ENCODE results near the gene KIAA0513.
A peak's percentile ranks its signal among the peaks of the same experiment; 100 is the strongest.

The KIAA0513 gene

DNA sequence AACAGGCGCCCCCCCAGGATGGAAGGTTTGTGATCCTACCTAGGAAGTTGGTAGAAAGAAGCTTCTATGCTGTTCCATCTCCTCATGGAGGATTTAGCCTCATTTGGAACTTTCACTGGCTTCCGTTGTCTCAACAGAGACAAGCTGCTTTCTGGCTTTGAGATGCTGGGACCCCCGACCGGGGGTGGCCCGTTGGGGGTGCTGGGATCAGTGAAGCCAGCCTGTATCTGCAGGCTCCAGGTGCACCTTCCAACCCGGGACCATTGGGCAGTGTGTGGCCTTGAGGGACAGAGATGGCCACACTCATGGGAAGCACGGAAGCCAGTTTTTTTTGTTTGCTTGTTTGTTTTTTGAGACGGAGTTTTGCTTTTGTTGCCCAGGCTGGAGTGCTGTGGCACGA lies 69.3 kb downstream of the KIAA0513 start:
- ATAC-seq (replicated peaks; ENCODE audit: extremely low read depth, poor library complexity, severe bottlenecking) = no peak

DNA sequence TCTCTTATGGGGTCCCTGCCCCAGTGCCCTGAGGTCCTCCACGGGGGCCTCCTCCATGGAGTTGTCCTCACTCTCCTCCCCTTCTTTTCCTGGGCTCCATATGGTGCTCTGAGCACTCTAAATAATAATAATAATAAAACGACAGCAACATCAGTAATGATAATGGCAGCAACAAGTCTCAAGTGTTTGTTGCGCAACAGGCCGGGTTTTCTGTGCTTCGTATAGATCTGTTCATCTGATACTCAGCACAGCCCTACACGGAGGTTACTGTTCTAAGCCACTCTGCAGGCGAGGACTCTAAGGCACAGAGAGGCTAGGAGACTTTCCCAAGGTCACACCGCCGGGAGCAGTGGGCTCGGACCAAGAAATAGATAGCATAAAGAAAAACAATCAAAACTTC lies 71.0 kb downstream of the KIAA0513 start:
- Mint-ChIP-seq H3K4me1 (peaks cover 15% of the 10 kb centered on the region), H3K27me3 (no peaks in the 10 kb centered on the region), H3K4me3 (no peak overlapping the region), H3K27ac (ENCODE audit: low read depth) (peak overlapping the region; percentile 18), H3K36me3 (ENCODE audit: insufficient read depth) (peaks cover 1% of the 10 kb centered on the region), H3K9me3 (no peaks in the 10 kb centered on the region)
- ATAC-seq (replicated peaks; ENCODE audit: extremely low read depth, poor library complexity, severe bottlenecking) (no peak), DNase-seq (ENCODE audit: low spot score in 2 of 2) (no peak)

More for the DNA sequence above, 69.3 kb downstream of the KIAA0513 start:
- no peaks in the 10 kb centered on the region for H3K9me3 Mint-ChIP-seq
- H3K27me3 Mint-ChIP-seq = no peaks in the 10 kb centered on the region
- no peak overlapping the region for H3K4me3 Mint-ChIP-seq
- H3K27ac Mint-ChIP-seq (ENCODE audit: low read depth) = no peak overlapping the region
- H3K36me3 Mint-ChIP-seq (ENCODE audit: insufficient read depth) = peaks cover 1% of the 10 kb centered on the region
- no peak for DNase-seq (ENCODE audit: low spot score in 2 of 2)
- H3K4me1 Mint-ChIP-seq = peaks cover under 1% of the 10 kb centered on the region

DNA sequence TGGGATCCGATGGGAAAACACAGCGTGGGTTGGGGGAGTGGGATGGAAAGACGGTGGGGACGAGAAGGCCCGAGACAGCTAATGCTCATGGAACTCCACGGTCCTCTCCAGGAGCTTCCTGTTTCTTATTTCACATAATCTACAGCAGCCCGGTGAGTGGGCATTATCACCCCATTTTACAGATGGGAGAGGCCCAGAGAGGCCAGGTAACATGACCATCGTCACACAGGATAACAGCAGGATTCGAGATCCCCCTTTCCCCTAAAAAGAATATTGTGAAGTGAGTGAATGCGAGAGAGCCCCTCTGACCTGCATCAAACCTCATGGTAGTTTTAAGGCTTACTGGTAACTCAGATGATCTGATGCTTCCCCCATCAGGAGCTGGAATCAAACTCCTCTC lies 72.7 kb downstream of the KIAA0513 start:
- Mint-ChIP-seq H3K36me3 (ENCODE audit: insufficient read depth) (peaks cover 4% of the 10 kb centered on the region), H3K4me3 (no peak overlapping the region), H3K9me3 (no peaks in the 10 kb centered on the region), H3K27ac (ENCODE audit: low read depth) (no peak overlapping the region), H3K4me1 (peaks cover 30% of the 10 kb centered on the region), H3K27me3 (no peaks in the 10 kb centered on the region)
- ATAC-seq (replicated peaks; ENCODE audit: extremely low read depth, poor library complexity, severe bottlenecking) (no peak), DNase-seq (ENCODE audit: low spot score in 2 of 2) (no peak)

DNA sequence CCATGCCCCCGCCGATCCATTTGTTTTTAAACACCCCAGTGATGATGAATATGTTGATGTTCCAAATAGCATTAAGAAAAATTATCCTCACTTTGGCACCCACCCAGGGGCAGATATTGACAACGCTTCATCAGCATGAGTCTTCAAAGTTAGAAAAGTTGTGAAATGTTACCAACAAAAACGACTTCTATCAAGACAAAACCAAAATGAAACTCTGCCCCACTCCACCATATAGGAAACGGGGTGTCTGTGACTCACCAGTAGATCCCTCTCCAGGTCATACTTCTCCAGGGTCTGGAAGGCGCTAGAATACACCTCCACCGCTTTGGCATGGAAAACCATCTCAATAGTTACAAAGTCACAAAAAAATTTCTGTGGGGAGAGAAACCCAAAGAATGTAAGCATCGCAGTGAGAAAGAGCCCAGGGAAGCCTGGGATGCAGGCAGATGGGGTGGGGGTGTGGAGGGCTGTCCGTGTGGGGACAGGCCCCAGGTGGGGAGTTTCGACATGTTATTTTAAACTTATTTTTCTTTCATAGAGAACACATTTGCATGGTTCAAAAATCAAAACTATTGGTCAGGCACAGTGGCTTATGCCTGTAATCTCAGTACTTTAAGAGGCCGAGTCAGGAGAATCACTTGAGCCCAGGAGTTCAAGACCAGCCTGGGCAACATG lies 74.5 kb downstream of the KIAA0513 start:
- DNase-seq (ENCODE audit: low spot score in 2 of 2) (no peak), ATAC-seq (replicated peaks; ENCODE audit: extremely low read depth, poor library complexity, severe bottlenecking) (no peak)
- no peak overlapping the region for H3K4me3 Mint-ChIP-seq
- H3K9me3 Mint-ChIP-seq = no peaks in the 10 kb centered on the region
- peaks cover 42% of the 10 kb centered on the region for H3K4me1 Mint-ChIP-seq
- H3K27ac Mint-ChIP-seq (ENCODE audit: low read depth) = no peak overlapping the region
- no peaks in the 10 kb centered on the region for H3K27me3 Mint-ChIP-seq
- H3K36me3 Mint-ChIP-seq (ENCODE audit: insufficient read depth) = peaks cover 7% of the 10 kb centered on the region

DNA sequence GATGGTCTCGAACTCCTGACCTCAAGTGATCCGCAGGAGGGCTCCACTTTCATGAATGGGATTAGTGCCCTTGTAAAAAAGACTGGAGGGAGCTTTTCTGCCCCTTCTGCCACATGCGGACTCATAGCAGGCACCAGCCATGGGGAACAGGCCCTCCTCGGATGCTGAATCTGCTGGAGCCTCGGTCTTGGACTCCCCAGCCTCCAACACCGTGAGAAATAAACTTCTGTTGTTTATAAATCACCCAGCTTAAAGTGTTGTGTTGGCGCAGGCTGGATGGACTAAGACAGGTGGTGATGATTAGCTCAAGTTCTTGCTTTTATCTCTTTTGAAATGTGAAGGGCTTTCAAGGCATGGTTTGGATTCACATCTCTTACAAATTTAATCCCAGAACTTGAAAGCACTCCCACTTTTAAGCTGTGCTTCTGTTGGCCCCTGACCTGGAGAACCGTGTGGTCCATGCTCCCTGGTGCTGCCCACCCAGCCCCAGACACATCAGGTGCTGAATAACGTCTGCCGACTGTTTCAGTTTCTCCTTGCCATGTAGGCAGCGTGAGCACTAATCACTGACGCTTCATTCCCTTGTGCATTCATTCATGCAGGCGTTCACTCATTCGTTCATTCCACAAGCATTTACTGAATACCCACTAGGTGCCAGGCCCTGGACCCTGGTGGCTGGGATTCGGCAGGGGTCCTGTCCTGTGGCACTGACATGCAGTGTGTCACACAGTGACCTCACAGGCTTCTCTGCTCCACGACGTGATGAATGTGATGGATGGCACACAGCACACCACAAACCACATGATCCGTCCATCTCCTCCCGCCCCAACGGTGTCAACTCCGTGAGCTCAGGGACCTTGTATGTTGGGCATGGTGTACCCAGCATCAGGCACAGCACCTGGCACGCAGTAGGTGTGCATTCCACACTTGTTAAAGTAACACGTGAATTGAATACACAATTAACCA lies 75.8 kb downstream of the KIAA0513 start:
- Mint-ChIP-seq H3K27me3 (no peaks in the 10 kb centered on the region), H3K9me3 (no peaks in the 10 kb centered on the region), H3K27ac (ENCODE audit: low read depth) (peak overlapping the region; percentile 70), H3K4me3 (peak overlapping the region; percentile 50), H3K4me1 (peaks cover 46% of the 10 kb centered on the region), H3K36me3 (ENCODE audit: insufficient read depth) (peaks cover 7% of the 10 kb centered on the region)
- ATAC-seq (replicated peaks; ENCODE audit: extremely low read depth, poor library complexity, severe bottlenecking) (no peak), DNase-seq (ENCODE audit: low spot score in 2 of 2) (no peak)

DNA sequence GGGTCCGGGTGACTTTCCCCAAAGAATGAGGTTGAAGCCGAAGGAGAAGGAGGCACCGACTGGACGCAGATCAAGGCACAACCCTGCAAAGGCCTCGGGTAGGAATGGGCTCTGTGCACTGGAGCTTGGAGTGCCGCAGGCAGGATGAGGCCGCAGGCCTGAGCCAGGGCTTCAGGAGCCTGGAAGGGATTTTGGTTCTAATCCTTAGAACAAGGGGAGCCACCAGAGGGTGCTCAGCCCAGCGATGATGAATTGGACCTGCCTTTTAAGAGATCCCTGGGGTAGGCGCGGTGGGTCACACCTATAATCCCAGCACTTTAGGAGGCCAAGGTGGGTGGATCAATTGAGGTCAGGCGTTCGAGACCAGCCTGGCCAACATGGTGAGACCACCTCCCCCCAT lies 76.6 kb downstream of the KIAA0513 start:
- H3K4me1 Mint-ChIP-seq = peaks cover 46% of the 10 kb centered on the region
- H3K36me3 Mint-ChIP-seq (ENCODE audit: insufficient read depth) = peaks cover 7% of the 10 kb centered on the region
- H3K27ac Mint-ChIP-seq (ENCODE audit: low read depth) = peak overlapping the region; percentile 70
- H3K9me3 Mint-ChIP-seq = no peaks in the 10 kb centered on the region
- ATAC-seq (replicated peaks; ENCODE audit: extremely low read depth, poor library complexity, severe bottlenecking) (no peak), DNase-seq (ENCODE audit: low spot score in 2 of 2) (no peak)
- peak overlapping the region; percentile 50 for H3K4me3 Mint-ChIP-seq
- no peaks in the 10 kb centered on the region for H3K27me3 Mint-ChIP-seq

DNA sequence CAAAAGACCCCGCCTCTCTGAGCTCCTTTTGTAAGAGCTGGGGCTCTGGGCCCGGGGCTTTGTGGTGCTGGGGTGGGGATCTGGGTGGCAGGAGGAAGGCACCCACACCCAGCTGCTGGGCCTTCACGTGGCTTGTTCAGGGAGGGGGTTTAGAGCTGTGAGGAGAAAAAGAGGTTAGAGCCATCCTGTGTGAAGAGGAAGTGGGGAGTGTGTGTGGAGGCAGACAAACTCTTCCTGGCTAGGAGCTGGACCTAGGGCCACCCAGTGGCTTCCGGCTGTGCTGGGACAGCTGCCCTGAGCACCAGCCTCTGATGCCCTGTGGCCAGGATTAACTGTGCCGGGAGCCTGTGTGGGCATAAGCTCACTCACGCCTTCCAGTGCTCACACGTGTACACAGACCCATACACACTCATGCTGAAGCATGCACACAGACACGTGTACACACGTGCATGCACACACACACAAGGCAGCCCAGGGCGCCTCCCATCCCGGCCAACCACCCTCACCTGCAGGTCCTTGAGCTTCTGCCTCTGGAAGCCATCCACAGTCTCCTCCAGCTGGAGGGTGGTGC lies 77.3 kb downstream of the KIAA0513 start:
- ATAC-seq (replicated peaks; ENCODE audit: extremely low read depth, poor library complexity, severe bottlenecking) (peak; percentile 97), DNase-seq (ENCODE audit: low spot score in 2 of 2) (peak; percentile 20 to 41)
- peak overlapping the region; percentile 70 for H3K27ac Mint-ChIP-seq (ENCODE audit: low read depth)
- peaks cover 7% of the 10 kb centered on the region for H3K36me3 Mint-ChIP-seq (ENCODE audit: insufficient read depth)
- no peaks in the 10 kb centered on the region for H3K27me3 Mint-ChIP-seq
- H3K4me1 Mint-ChIP-seq = peaks cover 46% of the 10 kb centered on the region
- H3K9me3 Mint-ChIP-seq = no peaks in the 10 kb centered on the region
- H3K4me3 Mint-ChIP-seq = peak overlapping the region; percentile 50

DNA sequence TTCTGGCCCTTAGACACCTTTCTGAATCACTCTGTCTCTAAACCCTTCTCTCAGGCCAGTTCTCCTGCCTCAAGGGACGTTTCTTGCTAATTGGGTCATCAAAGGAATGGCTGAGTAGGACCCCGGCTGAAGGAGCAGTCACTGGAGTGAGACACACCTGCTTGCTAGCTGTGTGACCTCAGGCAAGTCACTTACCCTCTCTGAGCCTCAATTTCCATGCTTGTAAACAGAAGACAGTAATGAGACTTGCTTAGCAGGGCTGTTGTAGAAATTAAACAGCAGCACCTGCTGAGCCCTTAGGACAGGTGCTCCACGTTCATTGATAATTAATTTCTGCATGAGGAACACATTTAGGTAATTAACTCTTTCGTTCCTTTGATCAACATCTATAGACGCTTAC lies 77.9 kb downstream of the KIAA0513 start:
- no peaks in the 10 kb centered on the region for H3K27me3 Mint-ChIP-seq
- no peaks in the 10 kb centered on the region for H3K9me3 Mint-ChIP-seq
- peak overlapping the region; percentile 50 for H3K4me3 Mint-ChIP-seq
- H3K36me3 Mint-ChIP-seq (ENCODE audit: insufficient read depth) = peaks cover 7% of the 10 kb centered on the region
- H3K4me1 Mint-ChIP-seq = peaks cover 46% of the 10 kb centered on the region
- peak overlapping the region; percentile 46 for H3K27ac Mint-ChIP-seq (ENCODE audit: low read depth)
- DNase-seq (ENCODE audit: low spot score in 2 of 2) (no peak), ATAC-seq (replicated peaks; ENCODE audit: extremely low read depth, poor library complexity, severe bottlenecking) (no peak)

DNA sequence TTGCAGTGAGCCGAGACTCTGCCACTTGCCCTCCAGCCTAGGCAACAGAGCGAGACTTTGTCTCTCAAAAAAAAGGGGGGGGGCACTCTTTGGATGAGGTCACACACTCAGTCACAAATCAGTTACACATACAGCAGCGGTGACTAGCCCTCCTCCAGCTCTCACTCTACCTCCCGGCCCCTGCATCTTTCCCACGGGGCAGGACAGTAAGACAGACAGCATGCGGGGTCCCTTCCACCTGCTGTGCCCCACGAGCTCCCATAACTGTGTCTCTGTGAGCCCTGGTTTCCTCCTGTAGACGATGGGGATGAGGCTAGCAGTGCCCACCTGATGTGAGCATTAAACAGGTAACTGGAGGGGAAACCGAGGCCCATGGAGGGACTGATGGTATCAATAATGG lies 79.5 kb downstream of the KIAA0513 start:
- ATAC-seq (replicated peaks; ENCODE audit: extremely low read depth, poor library complexity, severe bottlenecking) (no peak), DNase-seq (ENCODE audit: low spot score in 2 of 2) (no peak)
- Mint-ChIP-seq H3K9me3 (no peaks in the 10 kb centered on the region), H3K27ac (ENCODE audit: low read depth) (no peak overlapping the region), H3K27me3 (no peaks in the 10 kb centered on the region), H3K4me3 (no peak overlapping the region), H3K4me1 (peaks cover 44% of the 10 kb centered on the region), H3K36me3 (ENCODE audit: insufficient read depth) (peaks cover 7% of the 10 kb centered on the region)

DNA sequence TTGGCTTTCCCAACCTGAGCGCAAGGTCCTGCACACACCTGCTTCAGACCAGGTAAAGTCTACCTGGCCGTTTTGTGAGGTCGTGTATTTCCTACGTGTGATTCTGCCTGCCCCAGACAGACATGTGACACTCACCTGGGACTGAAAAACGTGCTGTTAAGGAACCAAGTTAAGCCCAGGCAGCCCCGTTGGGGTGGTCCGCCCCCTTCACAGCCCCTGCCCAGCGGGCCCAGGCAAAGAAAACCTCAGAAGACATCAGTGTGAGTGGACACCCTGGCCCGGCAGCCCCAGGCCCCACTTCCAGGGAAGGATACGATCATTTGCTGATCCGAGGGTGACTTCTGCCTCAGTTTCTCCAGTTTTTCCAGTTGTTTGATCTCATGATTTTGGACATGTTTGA lies 79.9 kb downstream of the KIAA0513 start:
- H3K4me3 Mint-ChIP-seq = no peak overlapping the region
- peaks cover 7% of the 10 kb centered on the region for H3K36me3 Mint-ChIP-seq (ENCODE audit: insufficient read depth)
- no peak for DNase-seq (ENCODE audit: low spot score in 2 of 2)
- H3K4me1 Mint-ChIP-seq = peaks cover 39% of the 10 kb centered on the region
- ATAC-seq (replicated peaks; ENCODE audit: extremely low read depth, poor library complexity, severe bottlenecking) = no peak
- no peak overlapping the region for H3K27ac Mint-ChIP-seq (ENCODE audit: low read depth)
- no peaks in the 10 kb centered on the region for H3K9me3 Mint-ChIP-seq
- no peaks in the 10 kb centered on the region for H3K27me3 Mint-ChIP-seq

DNA sequence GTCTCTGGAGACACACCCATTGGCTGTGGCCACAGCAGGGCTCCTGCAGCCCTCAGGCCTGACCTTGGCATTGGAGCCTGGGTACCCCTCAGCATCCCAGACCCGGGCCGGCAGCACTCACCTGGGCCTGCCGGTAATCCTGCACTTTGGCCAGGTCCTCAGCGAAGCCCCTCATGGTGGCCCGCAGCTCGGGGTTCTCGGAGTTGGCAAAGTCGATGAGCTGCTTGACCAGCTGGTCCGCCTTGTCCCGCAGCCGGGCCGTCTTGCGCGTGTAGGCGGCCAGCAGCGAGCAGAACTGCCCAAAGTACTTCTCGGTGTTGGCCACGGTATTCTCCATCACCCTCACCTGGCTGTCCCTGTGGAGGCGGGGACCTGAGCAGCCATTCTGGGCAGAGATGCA lies 82.5 kb downstream of the KIAA0513 start:
- Mint-ChIP-seq H3K36me3 (ENCODE audit: insufficient read depth) (peaks cover 3% of the 10 kb centered on the region), H3K27me3 (no peaks in the 10 kb centered on the region), H3K4me1 (peaks cover 29% of the 10 kb centered on the region), H3K27ac (ENCODE audit: low read depth) (no peak overlapping the region), H3K4me3 (no peak overlapping the region), H3K9me3 (no peaks in the 10 kb centered on the region)
- DNase-seq (ENCODE audit: low spot score in 2 of 2) = no peak
- ATAC-seq (replicated peaks; ENCODE audit: extremely low read depth, poor library complexity, severe bottlenecking) = no peak

DNA sequence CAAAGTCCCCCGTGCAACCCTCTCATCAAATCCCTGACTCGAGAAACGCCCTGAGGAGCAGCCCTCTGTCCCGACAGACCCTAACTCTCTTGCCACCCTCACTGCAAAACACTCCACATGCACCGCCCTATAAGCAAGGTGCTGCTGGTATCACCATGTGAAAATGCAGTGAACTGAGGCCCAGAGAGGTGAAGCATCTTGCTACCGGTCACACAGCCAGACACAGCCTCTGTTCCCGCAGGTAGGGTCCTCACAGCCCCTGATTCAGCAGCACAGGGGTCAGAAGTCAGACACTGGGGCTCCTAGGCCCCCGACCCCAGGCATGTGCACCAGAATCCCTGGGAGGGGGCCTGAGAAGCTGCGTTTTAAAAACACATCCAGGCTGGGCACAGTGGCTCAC lies 83.6 kb downstream of the KIAA0513 start:
- H3K27ac Mint-ChIP-seq (ENCODE audit: low read depth) = peak overlapping the region; percentile 60
- ATAC-seq (replicated peaks; ENCODE audit: extremely low read depth, poor library complexity, severe bottlenecking) = no peak
- no peaks in the 10 kb centered on the region for H3K9me3 Mint-ChIP-seq
- DNase-seq (ENCODE audit: low spot score in 2 of 2) = no peak
- H3K27me3 Mint-ChIP-seq = no peaks in the 10 kb centered on the region
- peaks cover 22% of the 10 kb centered on the region for H3K4me1 Mint-ChIP-seq
- H3K4me3 Mint-ChIP-seq = no peak overlapping the region
- no peaks in the 10 kb centered on the region for H3K36me3 Mint-ChIP-seq (ENCODE audit: insufficient read depth)

Measured in central memory CD8-positive, alpha-beta T cell (primary cell).